Measurements from ENCODE around the gene DHX29.

GRCh38 chr5:55286411-55286933 is 21.0 kb downstream of the DHX29 start:
- TF ChIP-seq EZH2 (IDR thresholded peaks at IDR 0.05; ENCODE audit: borderline replicate concordance) (no peak), CTCF (IDR thresholded peaks at IDR 0.05; ENCODE audit: poor library complexity) (no peak), EZH2phosphoT487 (IDR thresholded peaks at IDR 0.05; ENCODE audit: low read depth, severe bottlenecking, unreplicated experiment) (no peak)

Data from hepatocyte (in vitro differentiated cells).